T-helper 17 cell (primary cell): ENCODE data around the gene PRSS8. TPM values are rescaled to one million over a fixed set of nuclear protein-coding genes. Genes with fewer than 3 reads are reported as not detected.

ENCODE experiments used
- ATAC-seq: fragments of 150-1000 bp; cut with Tn5 transposase; 2 replicates; pipeline ENCODE4 v1.10.0; 2021; ENCODE audit warnings: mild to moderate bottlenecking, moderate library complexity
- DNase-seq, 3 donors: peaks; one replicate each; pipeline versions ENCODE4 v3.0.0 to v3.0.0-alpha.2; 2020 to 2021
- H3K9me3 ChIP-seq: one replicate; pipeline ENCODE4 v1.7.0; 2013; ENCODE audit warnings: low read length, mild to moderate bottlenecking; ENCODE audit not compliant: control insufficient read depth, poor library complexity, severe bottlenecking
- H3K27ac Mint-ChIP-seq: one replicate; pipeline ENCODE4 v1.8.0; 2022; ENCODE audit warnings: mild to moderate bottlenecking, moderate library complexity, mixed read lengths
- H3K27me3 Mint-ChIP-seq: one replicate; pipeline ENCODE4 v1.8.0; 2022; ENCODE audit warnings: mixed read lengths
- H3K36me3 Mint-ChIP-seq: one replicate; pipeline ENCODE4 v1.8.0; 2022; ENCODE audit warnings: low read depth, mixed read lengths
- H3K4me1 Mint-ChIP-seq: one replicate; pipeline ENCODE4 v1.8.0; 2022; ENCODE audit warnings: mild to moderate bottlenecking, mixed read lengths
- H3K4me3 Mint-ChIP-seq: one replicate; pipeline ENCODE4 v1.8.0; 2022; ENCODE audit warnings: mild to moderate bottlenecking, moderate library complexity, mixed read lengths
- total RNA-seq, 4 donors: library from RNA in 2 of 4; stranded (reverse) in 2 of 4; gene quantifications; one replicate each; pipeline ENCODE4 v1.2.3 and lab custom pipeline; 2022 to 2026

The PRSS8 gene
- total RNA-seq, 2 donors from 2014 or later, result not detected

DNA sequence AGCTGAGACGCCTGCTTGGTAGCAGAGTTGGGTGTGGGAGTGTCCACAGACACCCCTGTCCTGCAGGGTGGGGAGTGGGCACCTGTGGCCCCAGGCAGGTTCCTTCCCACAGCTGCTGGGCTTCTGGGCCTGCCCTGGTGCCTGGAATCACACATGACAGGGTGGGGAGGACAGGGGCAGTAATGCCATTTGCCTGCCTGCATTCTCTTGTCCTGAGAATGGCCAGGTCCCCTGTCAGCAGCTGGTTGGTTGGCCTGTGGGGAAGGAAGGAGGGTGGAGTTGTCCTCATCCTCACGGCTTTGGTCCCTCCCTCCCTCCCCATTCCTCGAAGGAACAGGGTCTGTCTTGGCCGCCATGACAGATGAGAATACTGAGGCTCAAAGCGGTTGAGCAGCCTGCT, 52.0 kb downstream of the PRSS8 start:
- no peaks in the 10 kb centered on the region for H3K27me3 Mint-ChIP-seq
- DNase-seq (no peak), ATAC-seq (no peak)
- no peak overlapping the region for H3K27ac Mint-ChIP-seq
- peaks cover 8% of the 10 kb centered on the region for H3K4me1 Mint-ChIP-seq
- H3K9me3 ChIP-seq, result no peaks in the 10 kb centered on the region
- H3K4me3 Mint-ChIP-seq, result no peak overlapping the region
- H3K36me3 Mint-ChIP-seq, result peaks cover 2% of the 10 kb centered on the region

DNA sequence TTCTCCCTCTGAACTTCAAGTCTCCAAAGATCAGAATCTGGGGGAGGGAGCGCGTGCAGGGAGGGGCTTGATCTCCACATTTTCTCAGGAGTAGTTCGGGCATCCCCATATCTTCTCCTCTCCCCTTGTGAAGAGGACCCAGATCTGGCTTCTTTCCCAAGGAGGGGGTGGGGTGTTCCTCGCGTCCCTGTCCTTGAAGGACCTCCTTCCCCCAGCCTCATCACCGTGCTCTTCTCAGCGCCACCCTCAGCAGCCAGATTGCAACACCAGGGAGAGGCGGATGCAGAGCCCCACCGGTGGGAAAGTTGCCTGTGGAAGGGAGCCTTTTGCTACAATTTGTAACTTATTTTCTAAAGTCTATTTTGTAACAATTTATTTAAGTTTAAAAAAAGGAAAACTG, 52.4 kb downstream of the PRSS8 start:
- H3K27me3 Mint-ChIP-seq, result no peaks in the 10 kb centered on the region
- H3K36me3 Mint-ChIP-seq, result peaks cover 2% of the 10 kb centered on the region
- H3K4me3 Mint-ChIP-seq, result no peak overlapping the region
- no peaks in the 10 kb centered on the region for H3K9me3 ChIP-seq
- peaks cover 8% of the 10 kb centered on the region for H3K4me1 Mint-ChIP-seq
- ATAC-seq (no peak), DNase-seq (no peak)
- H3K27ac Mint-ChIP-seq, result no peak overlapping the region

GRCh38 chr16:31082368-31083045, 53.0 kb downstream of the PRSS8 start:
- H3K27ac Mint-ChIP-seq, result peak overlapping the region; percentile 45
- ATAC-seq, result no peak
- H3K4me3 Mint-ChIP-seq, result no peak overlapping the region
- H3K4me1 Mint-ChIP-seq, result peaks cover 11% of the 10 kb centered on the region
- DNase-seq, result no peak
- H3K27me3 Mint-ChIP-seq, result no peaks in the 10 kb centered on the region
- H3K9me3 ChIP-seq, result no peaks in the 10 kb centered on the region
- peaks cover 2% of the 10 kb centered on the region for H3K36me3 Mint-ChIP-seq

Other genes starting within 250 kb of the PRSS8 start
- 10 to 100 TPM; 22.5 to 22.8 TPM for gene BCL7C, start 241.7 kb downstream of the PRSS8 start, total RNA-seq
- gene CTF1, start 239.1 kb downstream of the PRSS8 start, total RNA-seq, result under 1 TPM in 1 of 2 donors, not detected in 1; 0.26 TPM
- gene FBXL19, start 212.2 kb downstream of the PRSS8 start, total RNA-seq, result 10 to 100 TPM; 12.6 to 13.2 TPM
- gene ORAI3, start 186.7 kb downstream of the PRSS8 start, total RNA-seq, result 1 to 10 TPM; 6.4 to 7.5 TPM
- 10 to 100 TPM; 31.3 to 45.5 TPM for gene SETD1A, start 178.0 kb downstream of the PRSS8 start, total RNA-seq
- under 1 TPM; 0.21 to 0.60 TPM for gene HSD3B7, start 150.5 kb downstream of the PRSS8 start, total RNA-seq
- under 1 TPM; 0.27 to 0.47 TPM for gene STX1B, start 125.1 kb downstream of the PRSS8 start, total RNA-seq
- 10 to 100 TPM; 72.0 to 72.1 TPM for gene STX4, start 102.2 kb downstream of the PRSS8 start, total RNA-seq
- 10 to 100 TPM in 1 of 2 donors, 1 to 10 TPM in 1; 9.6 to 12.1 TPM for gene ZNF668, start 61.5 kb downstream of the PRSS8 start, total RNA-seq
- gene ZNF646, start 61.3 kb downstream of the PRSS8 start, total RNA-seq, result 10 to 100 TPM; 17.0 to 21.7 TPM
- 1 to 10 TPM; 3.2 to 4.4 TPM for gene PRSS53, start 46.8 kb downstream of the PRSS8 start, total RNA-seq
- gene VKORC1, start 40.9 kb downstream of the PRSS8 start, total RNA-seq, result 10 to 100 TPM; 30.6 to 31.7 TPM
- 1 to 10 TPM; 8.5 to 9.9 TPM for gene BCKDK, start 27.3 kb downstream of the PRSS8 start, total RNA-seq
- 10 to 100 TPM; 86.7 to 97.6 TPM for gene KAT8, start 18.1 kb downstream of the PRSS8 start, total RNA-seq
- under 1 TPM; 0.10 to 0.47 TPM for gene PRSS36, start 14.3 kb upstream of the PRSS8 start, total RNA-seq
- 100 to 1,000 TPM; 910 to 947 TPM for gene FUS, start 44.4 kb upstream of the PRSS8 start, total RNA-seq
- 10 to 100 TPM; 17.9 to 22.1 TPM for gene PYCARD, start 67.0 kb upstream of the PRSS8 start, total RNA-seq
- under 1 TPM; 0.08 to 0.17 TPM for gene TRIM72, start 78.4 kb upstream of the PRSS8 start, total RNA-seq
- not detected for gene PYDC1, start 81.4 kb upstream of the PRSS8 start, total RNA-seq
- gene ITGAM, start 124.2 kb upstream of the PRSS8 start, total RNA-seq, result 10 to 100 TPM in 1 of 2 donors, 1 to 10 TPM in 1; 7.3 to 12.5 TPM
- 10 to 100 TPM in 1 of 2 donors, 1 to 10 TPM in 1; 4.6 to 16.0 TPM for gene ITGAX, start 219.4 kb upstream of the PRSS8 start, total RNA-seq